ENCODE results near the gene BFSP1. TPM values are rescaled to one million over a fixed set of nuclear protein-coding genes. Genes with fewer than 3 reads are reported as not detected.

BFSP1 gene
- total RNA-seq, 1 donor from 2014 or later: 0.83 TPM

- intact Hi-C loops (cut with DNase I): loop anchor here (2.0 to 5.0 kb wide), 3 partner anchors 395 to 774 kb away; no protein-coding TSS in a partner anchor
Observed at GRCh38 chr20:17503301-17504065, 27.7 kb downstream of the BFSP1 start.

GRCh38 chr20:17502105-17502504 is 29.1 kb downstream of the BFSP1 start:
- DNase-seq (ENCODE audit: low spot score): no peak
- intact Hi-C loops (cut with DNase I): loop anchor here (5.0 kb wide), 2 partner anchors 495 to 775 kb away; no protein-coding TSS in a partner anchor

More at GRCh38 chr20:17503301-17504065, 27.7 kb downstream of the BFSP1 start:
- DNase-seq (ENCODE audit: low spot score): no peak

GRCh38 chr20:17501701-17502100 is 29.5 kb downstream of the BFSP1 start:
- DNase-seq (ENCODE audit: low spot score): peak; percentile 47
- intact Hi-C loops (cut with DNase I): loop anchor here (5.0 kb wide), 2 partner anchors 496 to 776 kb away; no protein-coding TSS in a partner anchor

- intact Hi-C loops (cut with DNase I): loop anchor here (5.0 kb wide), 2 partner anchors 496 to 776 kb away; no protein-coding TSS in a partner anchor
- peak; percentile 71 for DNase-seq (ENCODE audit: low spot score)
Observed at GRCh38 chr20:17500826-17501225, 30.4 kb downstream of the BFSP1 start.

GRCh38 chr20:17500271-17500670 is 30.9 kb downstream of the BFSP1 start:
- intact Hi-C loops (cut with DNase I): loop anchor here (5.0 kb wide), 2 partner anchors 497 to 777 kb away; no protein-coding TSS in a partner anchor
- no peak for DNase-seq (ENCODE audit: low spot score)

GRCh38 chr20:17499041-17499440 is 32.1 kb downstream of the BFSP1 start:
- intact Hi-C loops (cut with DNase I): no loop called here
- DNase-seq (ENCODE audit: low spot score): no peak

- no peak for DNase-seq (ENCODE audit: low spot score)
- intact Hi-C loops (cut with DNase I): no loop called here
Observed at GRCh38 chr20:17498641-17499040, 32.5 kb downstream of the BFSP1 start.

- intact Hi-C loops (cut with DNase I): no loop called here
- DNase-seq (ENCODE audit: low spot score): no peak
Observed at GRCh38 chr20:17497821-17498580, 33.2 kb downstream of the BFSP1 start.

GRCh38 chr20:17495826-17496225 is 35.4 kb downstream of the BFSP1 start:
- intact Hi-C loops (cut with DNase I): no loop called here
- DNase-seq (ENCODE audit: low spot score): no peak

- DNase-seq (ENCODE audit: low spot score): no peak
- intact Hi-C loops (cut with DNase I): no loop called here
Observed at GRCh38 chr20:17494201-17494600, 37.0 kb downstream of the BFSP1 start.

- DNase-seq (ENCODE audit: low spot score): no peak
- intact Hi-C loops (cut with DNase I): no loop called here
Observed at GRCh38 chr20:17493173-17493572, 38.0 kb downstream of the BFSP1 start.

GRCh38 chr20:17491488-17491887 is 39.7 kb downstream of the BFSP1 start:
- DNase-seq (ENCODE audit: low spot score): no peak
- intact Hi-C loops (cut with DNase I): no loop called here

GRCh38 chr20:17491041-17491440 is 40.1 kb downstream of the BFSP1 start:
- intact Hi-C loops (cut with DNase I): no loop called here
- DNase-seq (ENCODE audit: low spot score): no peak

- no peak for DNase-seq (ENCODE audit: low spot score)
- intact Hi-C loops (cut with DNase I): no loop called here
Observed at GRCh38 chr20:17490501-17490900, 40.7 kb downstream of the BFSP1 start.

GRCh38 chr20:17488916-17489600 is 42.1 kb downstream of the BFSP1 start:
- intact Hi-C loops (cut with DNase I): no loop called here
- DNase-seq (ENCODE audit: low spot score): no peak

- no peak for DNase-seq (ENCODE audit: low spot score)
- intact Hi-C loops (cut with DNase I): no loop called here
Observed at GRCh38 chr20:17485017-17485416, 46.2 kb downstream of the BFSP1 start.

GRCh38 chr20:17482536-17482935 is 48.6 kb downstream of the BFSP1 start:
- intact Hi-C loops (cut with DNase I): no loop called here
- DNase-seq (ENCODE audit: low spot score): no peak

- intact Hi-C loops (cut with DNase I): no loop called here
- DNase-seq (ENCODE audit: low spot score): no peak
Observed at GRCh38 chr20:17481661-17482060, 49.5 kb downstream of the BFSP1 start.

- intact Hi-C loops (cut with DNase I): no loop called here
- DNase-seq (ENCODE audit: low spot score): no peak
Observed at GRCh38 chr20:17480696-17481095, 50.5 kb downstream of the BFSP1 start.

- no peak for DNase-seq (ENCODE audit: low spot score)
Observed at GRCh38 chr20:17479063-17479657, 52.0 kb downstream of the BFSP1 start.

More at GRCh38 chr20:17479063-17479657, 52.0 kb downstream of the BFSP1 start:
- intact Hi-C loops (cut with DNase I): no loop called here

Measured in cardiac septum (tissue), 1 donor.